Sigmoid colon (tissue), 3 donors: ENCODE measurements around the gene PFKFB2.
A peak's percentile ranks its signal among the peaks of the same experiment; 100 is the strongest.

Experiments used
- POLR2A ChIP-seq, 2 donors: fragments of 450-650 bp; IDR thresholded peaks; one replicate each; pipeline ENCODE4 v1.6.1; 2016; ENCODE audit warnings: antibody characterized with exemption in 2 of 2, mild to moderate bottlenecking in 2 of 2, moderate library complexity in 2 of 2
- TF ChIP-seq, protein P1 (sequence below), 4 experiments: fragments of 450-650 bp in 3 of 4; fragments of 200-600 bp in 1 of 4; IDR thresholded peaks; one replicate each; pipeline ENCODE4 v1.5.1; 2016 to 2019; ENCODE audit warnings: antibody characterized with exemption in 4 of 4, mild to moderate bottlenecking in 3 of 4, moderate library complexity in 2 of 4

DNA sequence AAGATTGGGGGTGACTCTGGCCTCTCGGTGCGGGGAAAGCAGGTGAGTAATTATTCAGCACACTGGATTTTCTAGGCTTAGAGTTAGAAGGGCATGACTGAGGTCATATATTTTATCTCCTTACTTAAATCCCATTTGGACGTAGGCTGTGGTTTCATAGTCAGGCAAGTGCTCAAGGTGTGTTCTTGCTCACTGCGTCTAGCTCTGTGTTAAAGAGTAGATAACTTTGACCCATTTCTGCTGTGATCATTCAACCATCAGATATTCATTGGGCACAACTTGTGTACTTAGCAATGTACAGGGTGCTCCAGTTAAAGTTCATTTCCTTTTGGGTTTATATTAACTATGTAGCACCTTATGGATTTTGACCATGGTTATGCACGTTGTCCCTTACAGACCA, 14.6 kb downstream of the PFKFB2 start:
- TF ChIP-seq, protein P1, sequence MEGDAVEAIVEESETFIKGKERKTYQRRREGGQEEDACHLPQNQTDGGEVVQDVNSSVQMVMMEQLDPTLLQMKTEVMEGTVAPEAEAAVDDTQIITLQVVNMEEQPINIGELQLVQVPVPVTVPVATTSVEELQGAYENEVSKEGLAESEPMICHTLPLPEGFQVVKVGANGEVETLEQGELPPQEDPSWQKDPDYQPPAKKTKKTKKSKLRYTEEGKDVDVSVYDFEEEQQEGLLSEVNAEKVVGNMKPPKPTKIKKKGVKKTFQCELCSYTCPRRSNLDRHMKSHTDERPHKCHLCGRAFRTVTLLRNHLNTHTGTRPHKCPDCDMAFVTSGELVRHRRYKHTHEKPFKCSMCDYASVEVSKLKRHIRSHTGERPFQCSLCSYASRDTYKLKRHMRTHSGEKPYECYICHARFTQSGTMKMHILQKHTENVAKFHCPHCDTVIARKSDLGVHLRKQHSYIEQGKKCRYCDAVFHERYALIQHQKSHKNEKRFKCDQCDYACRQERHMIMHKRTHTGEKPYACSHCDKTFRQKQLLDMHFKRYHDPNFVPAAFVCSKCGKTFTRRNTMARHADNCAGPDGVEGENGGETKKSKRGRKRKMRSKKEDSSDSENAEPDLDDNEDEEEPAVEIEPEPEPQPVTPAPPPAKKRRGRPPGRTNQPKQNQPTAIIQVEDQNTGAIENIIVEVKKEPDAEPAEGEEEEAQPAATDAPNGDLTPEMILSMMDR (IDR thresholded peaks at IDR 0.05) = no peak
- peak in 1 of 2 donors; percentile 22 for TF ChIP-seq POLR2A (IDR thresholded peaks at IDR 0.05)
